ENCODE measurements around the gene BABAM2.
A peak's percentile ranks its signal among the peaks of the same experiment; 100 is the strongest.

BABAM2 gene

DNA sequence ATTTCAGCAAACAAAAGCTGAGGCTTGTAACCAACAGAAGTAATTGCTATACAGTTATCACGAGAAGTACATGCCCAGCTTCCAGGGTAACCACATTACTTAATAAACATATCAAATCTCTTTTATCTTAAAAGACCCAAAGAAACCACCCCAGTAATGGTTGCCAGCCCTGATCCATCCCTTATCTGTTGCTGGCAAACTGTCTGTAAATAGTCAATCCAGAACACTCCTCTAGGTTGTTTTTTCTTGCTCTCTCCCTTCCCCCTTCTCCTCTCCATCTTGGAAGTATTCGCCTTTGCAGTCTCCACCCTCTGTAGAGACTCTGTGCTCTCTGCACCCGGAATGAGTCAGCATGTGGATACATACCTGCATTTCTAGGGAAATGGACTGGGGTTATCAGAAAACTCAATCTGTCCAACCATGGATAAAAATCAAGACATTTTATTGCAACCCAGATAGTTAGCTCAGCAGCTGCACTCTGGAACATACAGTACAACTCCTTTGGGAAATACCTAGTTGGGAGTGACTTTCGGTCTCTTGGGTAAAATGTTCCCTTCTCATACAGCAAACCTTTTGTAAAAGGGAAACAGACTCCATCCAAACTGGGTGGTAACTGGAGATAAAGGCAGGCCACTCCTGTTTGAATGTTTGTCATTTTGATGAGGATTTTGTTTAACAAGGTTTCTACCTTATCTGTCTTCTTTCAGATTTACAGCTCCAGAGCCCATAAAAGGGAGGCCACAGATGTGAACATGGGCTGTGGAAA lies 378.7 kb downstream of the BABAM2 start:
- peak; percentile 43 for DNase-seq

DNA sequence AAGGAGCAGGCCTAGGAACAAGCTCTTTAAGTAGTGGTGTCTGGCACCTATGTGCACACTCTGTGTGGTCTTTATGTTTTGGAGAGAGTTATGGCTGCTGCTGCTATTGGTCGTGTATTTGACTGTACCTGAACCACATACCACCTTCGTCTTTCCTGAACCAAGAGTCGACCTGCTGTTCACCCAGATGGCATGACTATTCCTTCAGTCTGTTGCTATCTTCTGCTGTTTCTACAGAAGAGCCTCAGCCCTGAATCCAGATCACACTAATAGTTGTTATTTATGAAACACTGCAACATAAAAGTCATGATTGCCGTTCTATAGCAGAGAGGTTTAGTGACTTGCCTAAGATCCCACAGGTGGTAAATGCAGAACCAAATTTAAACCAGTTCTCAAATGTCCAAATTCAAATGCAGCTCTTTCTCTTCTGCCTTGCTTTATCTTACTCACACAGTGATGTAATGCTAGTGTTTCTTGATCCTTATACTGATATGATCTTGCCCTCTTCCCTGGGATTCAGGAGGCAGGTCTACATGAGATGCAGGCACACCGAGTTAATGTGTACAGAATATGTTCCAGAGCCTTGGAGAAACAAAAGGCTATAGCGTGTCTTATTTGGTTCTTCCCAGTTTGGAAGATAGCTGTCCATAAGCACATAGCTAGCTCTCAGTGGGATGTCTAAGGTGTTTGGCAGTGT lies 380.1 kb downstream of the BABAM2 start:
- DNase-seq, result no peak

DNA sequence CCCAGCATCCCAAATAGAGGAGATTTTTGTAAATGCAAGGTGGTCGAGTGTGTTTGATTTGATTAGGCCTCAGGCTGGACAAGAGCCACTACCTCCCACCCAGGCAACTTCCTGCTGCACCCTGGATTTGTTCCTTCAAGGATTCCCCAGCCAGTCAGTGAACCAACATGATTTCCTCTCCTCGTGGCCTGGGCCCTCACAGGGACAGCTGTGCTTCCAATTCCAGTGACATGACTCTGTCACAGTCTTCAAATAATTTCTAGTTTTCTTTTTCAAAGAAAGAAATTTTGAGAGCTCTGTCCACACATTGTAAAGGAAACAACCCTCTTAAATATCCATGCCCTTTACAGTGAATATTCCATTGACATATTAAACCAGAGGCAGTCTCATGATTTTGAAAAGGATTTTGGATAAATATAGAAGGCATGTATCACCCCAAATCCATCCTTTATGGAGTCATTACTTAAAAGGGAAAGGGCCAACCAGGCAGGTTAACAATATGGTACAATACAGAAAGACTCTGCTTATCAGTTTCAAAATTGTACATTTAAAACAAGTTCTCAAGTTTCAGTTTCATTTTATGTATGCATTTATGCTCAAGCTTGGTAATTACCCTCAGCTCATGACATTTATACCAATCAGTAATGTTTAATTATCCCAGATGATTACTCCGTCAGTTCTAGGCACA lies 380.8 kb downstream of the BABAM2 start:
- DNase-seq, result no peak

DNA sequence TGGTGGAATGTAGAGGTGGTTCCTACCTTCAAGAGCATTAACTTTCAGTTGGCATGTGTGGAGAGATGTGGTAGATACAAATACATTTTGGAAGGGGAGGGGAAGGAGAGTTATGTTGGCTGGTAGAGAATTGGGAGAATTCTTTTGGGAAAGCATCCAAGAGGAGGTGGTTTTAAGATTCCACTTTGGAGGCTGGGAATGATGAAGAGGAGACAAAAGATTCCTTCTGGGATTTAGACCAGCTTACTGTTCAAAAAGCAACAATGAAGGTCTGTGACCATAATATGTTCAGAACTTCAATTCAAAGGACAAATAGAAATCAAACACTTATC lies 381.4 kb downstream of the BABAM2 start:
- DNase-seq, result no peak

DNA sequence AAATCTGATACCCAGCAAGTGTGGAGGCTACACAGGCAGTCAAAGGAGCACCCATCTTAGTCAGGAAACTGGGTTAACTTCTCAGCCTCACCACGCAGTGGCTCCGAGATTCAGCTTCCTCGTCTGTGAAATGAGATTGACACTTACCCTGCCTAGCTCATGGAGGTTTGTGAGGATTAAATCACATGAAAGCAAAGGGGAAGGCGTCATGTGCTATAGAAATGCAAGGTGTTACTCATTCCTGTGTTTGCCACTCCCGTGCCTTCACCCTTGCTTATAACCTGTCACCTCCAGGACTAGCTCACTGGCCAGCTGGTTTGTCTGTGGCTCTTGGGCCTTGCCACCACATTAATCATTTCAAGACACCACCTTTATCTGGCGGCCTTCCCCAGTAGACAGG lies 383.2 kb downstream of the BABAM2 start:
- no peak for DNase-seq

DNA sequence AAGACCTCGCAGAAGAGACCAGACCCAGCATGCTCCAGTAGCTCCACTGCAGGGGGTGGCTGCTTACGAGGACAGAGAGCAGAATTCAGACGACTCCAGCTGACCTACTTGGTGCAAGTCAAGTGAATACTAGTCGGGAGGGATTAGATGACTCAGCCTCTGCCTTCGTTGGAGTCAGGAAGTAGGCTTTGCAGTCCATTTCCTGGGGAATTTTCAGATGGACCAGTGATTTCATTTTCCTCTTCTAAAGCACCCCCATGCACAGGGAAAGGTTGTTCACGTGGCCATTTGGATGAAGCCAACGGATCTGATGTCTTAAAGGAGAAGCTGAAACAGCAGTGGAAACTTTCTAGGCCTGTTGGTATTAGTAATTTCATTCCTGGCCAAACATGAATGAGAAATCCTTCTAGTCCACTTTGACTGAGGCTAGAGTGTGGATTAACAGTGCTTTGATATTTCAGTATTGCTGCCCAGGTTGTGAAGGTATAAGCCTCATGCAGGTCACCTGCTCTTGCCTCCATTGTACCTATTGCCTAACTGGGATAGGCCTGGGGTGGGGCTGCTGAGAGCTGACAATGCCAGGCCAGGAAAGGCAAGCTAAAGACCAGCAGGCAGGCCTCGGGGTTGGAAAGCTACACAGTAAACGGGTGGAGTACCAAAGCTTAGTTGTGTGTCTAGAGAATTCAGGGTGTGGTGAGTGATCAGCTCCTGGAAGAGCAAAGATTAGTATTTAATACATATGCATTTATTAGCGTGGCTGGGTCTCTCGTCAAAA lies 384.6 kb downstream of the BABAM2 start:
- no peak for DNase-seq

DNA sequence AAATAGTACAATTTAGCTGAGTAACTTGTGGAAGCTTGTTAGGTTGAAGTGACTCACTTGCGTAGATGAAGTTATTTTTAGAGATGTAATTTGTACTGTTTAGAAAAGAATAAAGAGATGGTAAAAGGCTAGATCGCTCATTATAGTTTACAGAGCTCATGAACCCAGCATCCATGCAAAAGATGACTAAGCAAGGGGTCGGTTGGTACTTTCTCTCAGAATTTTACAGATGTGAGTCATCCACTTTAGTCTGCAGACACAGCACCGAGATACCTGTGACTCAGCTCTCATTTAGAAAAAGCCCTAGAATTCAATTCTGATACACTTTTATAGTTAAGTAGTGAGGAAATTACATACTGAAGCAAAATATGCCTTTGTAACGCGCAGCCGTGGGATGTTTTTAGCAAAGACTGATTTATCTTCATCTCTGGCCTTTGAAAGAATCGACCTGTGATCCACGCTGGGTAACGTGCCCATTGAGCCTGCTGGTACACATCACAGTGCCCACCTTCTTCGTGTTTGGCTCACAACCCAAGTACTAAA lies 385.6 kb downstream of the BABAM2 start:
- peak; percentile 27 for DNase-seq

DNA sequence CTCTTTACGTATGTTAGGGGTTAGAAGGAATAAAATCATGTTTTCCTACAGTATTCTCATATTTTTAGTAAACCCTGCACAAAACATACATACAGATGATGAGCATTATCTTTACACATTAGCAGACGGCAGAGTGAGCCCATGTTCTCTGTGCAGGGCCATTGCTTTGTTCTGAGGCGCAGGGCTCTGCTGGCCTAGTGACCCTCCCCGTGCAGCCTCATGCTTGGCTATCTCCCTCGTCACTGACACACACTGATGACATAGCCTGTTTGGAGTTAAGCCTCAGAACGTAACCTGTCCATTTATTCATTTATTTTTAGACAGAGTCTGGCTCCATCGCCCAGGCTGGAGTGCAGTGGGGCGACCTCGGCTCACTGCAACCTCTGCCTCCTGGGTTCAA lies 386.3 kb downstream of the BABAM2 start:
- DNase-seq, result no peak

DNA sequence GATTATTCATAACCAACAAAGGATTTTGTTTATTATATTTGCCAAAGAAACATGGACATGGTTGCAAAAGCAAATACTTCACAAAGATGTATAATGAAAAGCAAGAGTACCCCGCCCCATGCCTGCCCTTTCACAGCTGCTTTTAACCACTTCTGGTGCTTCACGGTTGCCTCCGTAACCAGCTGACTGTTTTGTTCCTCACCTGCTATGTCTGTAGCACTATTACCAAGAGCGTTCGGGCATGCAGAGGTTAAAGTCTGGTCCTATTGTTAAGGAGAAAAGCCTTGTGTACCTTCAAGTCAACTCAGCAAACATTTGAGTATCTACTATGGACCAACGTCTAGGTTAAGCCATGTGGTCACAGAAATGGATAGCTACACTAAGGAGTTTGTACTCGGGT lies 386.9 kb downstream of the BABAM2 start:
- peak; percentile 98 for DNase-seq

DNA sequence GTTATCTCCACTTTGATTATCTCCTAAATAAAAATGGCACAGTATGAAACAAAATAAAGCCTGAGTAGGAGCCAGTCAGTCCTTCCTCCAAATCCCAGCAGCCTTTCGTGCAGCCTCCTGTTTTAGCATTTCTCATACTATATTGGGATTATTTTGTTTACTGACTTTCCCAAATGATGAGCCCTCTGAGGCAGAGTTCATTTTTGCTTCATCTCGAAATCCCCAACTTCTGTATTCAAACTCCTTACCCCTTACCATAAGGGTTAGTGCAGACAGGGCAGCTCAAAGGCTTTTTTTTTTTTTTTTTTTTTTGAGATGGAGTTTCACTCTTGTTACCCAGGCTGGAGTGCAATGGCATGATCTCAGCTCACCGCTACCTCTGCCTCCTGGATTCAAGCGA lies 388.8 kb downstream of the BABAM2 start:
- no peak for DNase-seq

DNA sequence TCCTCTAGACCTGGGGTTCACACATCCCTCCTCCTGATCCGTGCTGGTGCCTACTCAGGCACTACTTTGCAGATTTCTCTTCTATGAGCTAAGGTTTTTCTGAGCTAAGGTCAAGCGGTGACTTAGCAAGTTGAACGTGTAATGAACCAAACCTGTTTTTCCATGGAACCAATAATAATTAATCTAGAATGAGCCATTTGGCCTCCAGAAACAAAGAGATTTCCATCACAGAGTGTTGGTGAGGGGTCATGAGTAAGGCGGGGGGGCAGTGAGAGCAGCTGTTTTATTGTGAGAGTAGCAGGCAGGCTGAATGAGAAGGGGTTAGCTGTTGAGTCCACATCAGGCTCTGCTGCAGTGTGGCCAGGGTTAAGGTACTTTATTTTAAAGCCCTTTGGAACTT lies 390.1 kb downstream of the BABAM2 start:
- no peak for DNase-seq

DNA sequence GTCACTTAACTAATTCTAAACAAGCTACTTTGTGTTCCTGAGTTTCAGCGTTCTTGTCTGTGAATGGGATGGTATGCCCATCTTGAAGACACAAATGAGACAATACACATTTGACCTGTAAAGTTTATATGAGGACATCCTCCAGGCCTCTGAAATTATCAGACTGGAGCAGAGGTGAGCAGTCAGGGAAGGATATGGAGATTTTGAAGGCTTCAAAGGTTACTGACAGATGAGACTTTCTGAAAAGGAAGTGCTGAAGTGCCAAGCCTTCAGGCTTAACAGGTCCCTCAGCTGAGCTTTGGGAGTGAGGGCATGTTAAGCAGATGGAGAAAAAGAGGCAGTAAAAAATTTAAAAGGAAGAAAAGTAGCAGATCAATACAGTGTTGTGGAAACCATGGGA lies 391.2 kb downstream of the BABAM2 start:
- DNase-seq, result no peak

DNA sequence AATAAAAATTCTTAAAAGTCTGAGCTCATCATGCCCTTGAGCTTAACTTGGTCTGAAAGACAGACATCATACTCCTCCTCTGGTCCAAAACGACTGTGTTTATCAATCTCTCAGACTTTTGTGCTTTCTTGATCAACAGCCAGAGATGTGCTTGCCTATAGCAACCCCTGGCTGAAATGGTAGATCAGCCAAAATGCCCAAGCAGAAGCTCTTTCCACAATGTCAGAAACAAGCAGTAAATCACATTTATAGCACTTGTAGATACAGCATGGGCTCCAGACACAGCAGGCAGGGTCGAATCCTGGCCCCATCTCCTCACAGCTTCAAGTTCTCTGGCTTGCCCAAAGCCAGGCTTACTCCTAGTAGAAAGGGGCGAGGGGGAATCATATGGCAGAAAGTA lies 391.7 kb downstream of the BABAM2 start:
- DNase-seq, result no peak

DNA sequence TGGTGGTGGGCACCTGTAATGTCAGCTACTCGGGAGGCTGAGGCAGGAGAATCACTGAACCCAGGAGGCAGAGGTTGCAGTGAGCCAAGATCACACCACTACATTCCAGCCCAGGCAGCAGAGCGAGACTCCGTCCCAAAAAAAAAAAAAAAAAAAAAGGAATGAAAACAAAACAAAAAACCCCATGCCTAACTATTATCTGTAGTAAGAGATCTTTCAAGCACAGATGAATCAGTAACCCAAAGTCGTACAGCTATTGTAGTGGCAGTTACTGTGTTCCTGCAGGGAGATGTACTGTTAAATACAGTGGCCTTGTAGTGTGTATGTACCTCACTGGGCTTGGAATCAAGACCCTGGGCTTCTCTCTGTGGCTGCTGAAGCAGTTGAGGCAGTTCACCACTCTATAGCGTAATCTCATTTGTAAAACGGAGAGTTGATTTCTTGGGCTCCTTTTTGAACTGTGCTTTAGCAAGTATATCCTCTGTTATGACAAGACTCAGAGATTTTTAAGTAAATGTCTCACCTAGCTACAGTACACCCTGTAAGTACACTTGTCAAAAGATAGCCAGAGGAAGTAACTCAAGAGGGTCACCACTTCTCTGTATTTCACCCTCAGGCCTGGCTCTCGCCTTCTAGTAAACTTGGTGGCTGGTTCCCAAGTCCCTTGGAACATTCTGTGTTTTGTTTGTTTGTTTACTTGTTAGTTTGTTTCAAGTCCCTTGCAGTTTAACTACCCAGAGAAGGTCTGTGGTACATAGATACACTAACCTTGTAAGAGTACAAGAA lies 392.5 kb downstream of the BABAM2 start:
- no peak for DNase-seq

DNA sequence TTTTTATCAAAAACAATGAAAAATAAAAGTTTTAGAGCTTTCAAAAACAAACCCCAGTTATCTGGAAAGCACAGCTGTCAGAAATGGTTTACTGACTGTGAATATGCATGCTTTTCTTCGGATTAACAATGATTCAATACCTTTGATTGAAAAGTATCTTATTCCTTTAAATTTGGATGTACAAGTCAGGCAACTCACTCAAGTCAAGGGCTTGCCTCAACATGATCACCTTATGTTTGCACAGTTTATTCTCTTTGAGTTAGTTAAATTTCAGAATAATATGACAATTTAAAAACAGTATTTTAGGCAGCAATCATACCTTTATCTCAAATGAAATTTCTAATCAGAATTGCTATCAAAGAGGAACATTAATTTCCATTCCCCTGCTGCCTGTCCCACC lies 393.3 kb downstream of the BABAM2 start:
- DNase-seq, result no peak

DNA sequence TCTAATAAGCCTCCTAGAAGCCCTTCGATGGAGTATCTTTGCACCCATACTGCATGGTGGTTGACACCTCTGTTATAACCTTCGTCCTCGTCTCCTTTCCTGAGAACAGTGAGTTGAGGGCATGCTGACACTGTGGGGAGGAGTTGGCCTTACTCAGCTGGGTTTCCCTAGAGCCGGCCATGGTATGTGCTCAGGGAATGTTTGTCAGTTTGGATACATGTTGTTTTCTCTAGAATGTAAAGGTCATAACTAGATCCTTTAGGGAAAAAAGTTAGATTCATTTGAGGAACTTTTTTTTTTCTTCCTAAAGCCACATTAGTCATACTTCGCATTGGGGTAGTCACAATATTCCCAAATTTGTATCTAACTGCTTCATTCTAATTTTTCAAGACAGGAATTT lies 396.1 kb downstream of the BABAM2 start:
- DNase-seq, result no peak

DNA sequence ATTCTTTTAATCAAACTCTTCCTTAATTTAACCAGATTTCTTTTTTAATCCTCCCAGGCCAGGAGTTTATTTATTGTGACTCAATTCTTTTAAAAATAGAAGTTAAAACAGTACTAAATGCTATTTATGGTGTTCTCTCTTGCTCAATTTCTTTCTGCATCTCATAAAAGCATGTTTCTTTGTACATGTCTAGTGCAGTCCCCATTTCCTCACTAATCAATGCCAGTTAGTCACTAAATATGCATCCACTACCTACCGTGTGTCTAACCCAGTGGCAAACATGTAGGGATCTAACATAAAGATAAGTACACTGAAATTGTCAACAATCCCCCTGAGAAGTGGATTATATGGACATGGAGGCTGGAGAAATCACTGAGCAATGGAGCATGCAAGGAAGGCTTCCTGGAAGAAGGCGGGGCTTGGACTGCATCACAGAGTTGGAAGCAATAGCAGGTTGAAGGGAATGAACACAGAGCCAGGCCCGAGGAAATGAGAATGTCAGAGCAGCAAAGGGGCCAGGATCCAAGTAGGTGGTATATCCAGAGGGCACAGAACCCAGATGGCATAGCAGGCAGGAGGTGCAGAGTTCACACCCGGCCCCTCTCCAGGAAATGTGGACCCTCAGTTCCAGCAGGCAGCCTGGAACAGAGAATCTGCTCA lies 396.9 kb downstream of the BABAM2 start:
- DNase-seq, result no peak

DNA sequence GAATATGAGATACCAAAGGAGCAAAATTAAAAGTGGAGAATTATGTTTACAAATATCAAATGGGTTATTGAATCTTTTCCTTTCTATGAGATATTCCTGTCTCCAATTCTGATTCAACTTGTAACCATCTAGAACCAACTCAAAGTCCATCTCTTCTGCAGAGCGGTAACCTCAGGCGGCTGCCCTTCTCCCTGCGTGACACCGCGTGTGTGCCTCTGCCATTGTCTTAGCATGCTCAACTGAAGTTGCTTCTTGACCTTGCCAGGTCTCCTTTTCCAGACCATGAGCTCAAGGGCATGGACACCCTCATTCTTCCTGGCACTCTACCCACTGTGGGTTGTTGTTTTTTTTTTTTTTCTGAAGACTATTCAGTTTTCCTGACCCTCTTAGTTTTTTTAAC lies 398.1 kb downstream of the BABAM2 start:
- DNase-seq, result no peak

DNA sequence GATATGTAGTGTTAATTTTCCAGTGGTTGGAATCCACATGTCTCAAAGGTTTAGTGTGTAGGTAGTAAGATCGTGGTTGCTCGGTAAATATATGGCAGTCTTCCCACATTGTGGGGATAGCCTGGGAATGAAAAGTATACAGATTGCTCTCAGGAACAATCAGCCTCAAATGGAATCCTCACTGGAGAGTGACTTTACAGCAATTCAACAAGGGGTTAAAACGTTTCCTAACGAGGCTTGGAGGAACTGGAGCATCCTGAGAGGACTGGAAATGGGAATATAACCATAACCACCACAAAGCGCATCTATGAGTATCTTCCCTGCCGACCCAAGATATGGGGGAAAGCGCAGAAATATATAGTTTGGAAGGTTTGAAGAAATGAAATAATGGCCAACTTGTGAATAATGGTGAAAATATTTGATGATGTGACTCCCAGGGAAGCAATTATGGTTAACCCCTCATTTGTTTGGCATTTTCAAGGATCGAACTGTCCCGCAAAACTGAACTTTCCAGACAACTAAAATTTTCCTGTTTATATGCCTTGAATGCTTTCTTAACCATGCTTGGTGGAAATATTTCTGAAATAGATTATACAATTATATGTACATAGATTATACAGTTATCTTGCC lies 401.4 kb downstream of the BABAM2 start:
- no peak for DNase-seq

DNA sequence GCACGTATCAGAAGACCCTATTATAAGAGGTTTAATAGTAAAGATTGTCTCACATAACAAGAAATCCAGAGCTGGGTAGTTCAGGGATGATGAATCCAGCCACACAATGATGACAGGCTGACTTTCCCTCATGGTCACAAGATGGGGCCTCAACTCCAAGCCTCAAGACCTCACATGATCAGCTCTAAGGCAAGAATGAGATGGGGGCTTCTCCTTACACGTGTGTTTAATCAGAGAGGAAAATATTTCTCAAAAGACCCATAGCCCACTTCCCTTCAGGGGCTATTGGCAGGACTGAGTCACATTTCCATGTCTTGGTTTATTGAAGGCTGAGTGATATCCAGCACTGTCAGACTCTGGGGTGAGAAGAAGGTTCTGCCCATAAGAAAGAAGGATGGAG lies 402.0 kb downstream of the BABAM2 start:
- DNase-seq, result no peak

DNA sequence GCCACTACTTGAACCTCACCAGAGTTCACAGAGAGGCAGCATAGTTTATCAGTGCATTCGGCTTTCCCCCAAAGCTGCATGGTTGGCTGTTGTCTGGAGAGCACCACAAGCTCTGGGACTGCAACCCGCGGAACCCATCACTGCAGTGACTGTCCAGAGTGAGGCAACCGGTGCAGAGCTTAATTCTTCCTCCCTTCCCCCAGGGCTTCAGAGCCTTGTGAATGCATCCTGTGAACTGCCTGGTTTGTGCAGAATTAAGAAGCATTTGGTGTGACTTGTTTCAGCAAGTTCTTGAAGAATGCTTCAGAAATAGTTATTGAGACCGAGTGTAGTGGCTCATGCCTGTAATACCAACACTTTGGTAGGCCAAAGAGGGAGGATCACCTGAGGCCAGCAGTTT lies 402.9 kb downstream of the BABAM2 start:
- no peak for DNase-seq

Measured in DMS153 (cell line).